Activated CD8-positive, alpha-beta T cell treated with anti-CD3 and anti-CD28 coated beads for 36 hours (primary cell): ENCODE measurements around the gene CXCL16. TPM values are rescaled to one million over a fixed set of nuclear protein-coding genes. Genes with fewer than 3 reads are reported as not detected.

ENCODE experiments used
- ATAC-seq: fragments of 200-7000 bp; cut with Tn5 transposase; one replicate; pipeline ENCODE4 v1.10.0; 2021; ENCODE audit warnings: mild to moderate bottlenecking, moderate library complexity
- CTCF ChIA-PET: fragments of 350-600 bp; sonication (Branson Sonifier 250); formaldehyde crosslinking; loops from one replicate; lab custom pipeline; 2021; ENCODE audit warnings: antibody characterized with exemption; lab: Charles Lee
- POLR2A ChIA-PET: fragments of 350-600 bp; sonication (Branson Sonifier 250); formaldehyde crosslinking; loops from one replicate; lab custom pipeline; 2021; ENCODE audit warnings: antibody characterized with exemption; lab: Charles Lee
- DNase-seq: peaks from one replicate; pipeline ENCODE4 v3.0.0-alpha.2; 2020
- H3K27ac Mint-ChIP-seq: one replicate; pipeline ENCODE4 v1.8.0; 2021; ENCODE audit warnings: mild to moderate bottlenecking, mixed read lengths
- H3K27me3 Mint-ChIP-seq: one replicate; pipeline ENCODE4 v1.8.0; 2021; ENCODE audit warnings: mixed read lengths
- H3K36me3 Mint-ChIP-seq: one replicate; pipeline ENCODE4 v1.8.0; 2021; ENCODE audit warnings: low read depth, mixed read lengths
- H3K4me1 Mint-ChIP-seq: one replicate; pipeline ENCODE4 v1.8.0; 2021; ENCODE audit warnings: low read depth, mixed read lengths
- H3K4me3 Mint-ChIP-seq: one replicate; pipeline ENCODE4 v1.8.0; 2021; ENCODE audit warnings: mild to moderate bottlenecking, moderate library complexity, mixed read lengths
- H3K9me3 Mint-ChIP-seq: one replicate; pipeline ENCODE4 v1.8.0; 2021; ENCODE audit warnings: mixed read lengths
- CTCF ChIP-seq: fragments of 200-600 bp; IDR thresholded peaks from one replicate; pipeline ENCODE4 v1.8.0; 2022; ENCODE audit warnings: antibody characterized with exemption, mild to moderate bottlenecking
- intact Hi-C: fragments of 100-400 bp; cut with micrococcal nuclease; formaldehyde crosslinking; loops from one replicate; pipeline ENCODE4 v1.10.0; 2022
- total RNA-seq, 2 experiments: library from RNA; stranded (reverse); gene quantifications; one replicate each; pipeline ENCODE4 v1.2.3, GENCODE V29; 2021

Gene CXCL16
- total RNA-seq, 2 experiments from 2014 or later, result 2.0 to 2.5 TPM

GRCh38 chr17:4744999-4745969 is 5.6 kb upstream of the CXCL16 start:
- ATAC-seq (no peak), DNase-seq (no peak)
- ChIA-PET CTCF (no interaction called here), POLR2A (interaction anchor here (0.5 kb wide), 1 partner anchor 45 kb away, joined by 3 read pairs; no protein-coding TSS in a partner anchor)
- no peak for TF ChIP-seq CTCF
- peaks cover 7% of the 10 kb centered on the region for H3K27me3 Mint-ChIP-seq
- intact Hi-C loops, result no loop called here
- peaks cover 14% of the 10 kb centered on the region for H3K4me1 Mint-ChIP-seq
- H3K27ac Mint-ChIP-seq, result no peak overlapping the region
- H3K9me3 Mint-ChIP-seq, result no peaks in the 10 kb centered on the region
- H3K36me3 Mint-ChIP-seq, result no peaks in the 10 kb centered on the region
- no peak overlapping the region for H3K4me3 Mint-ChIP-seq

- Mint-ChIP-seq H3K4me1 (peaks cover 20% of the 10 kb centered on the region), H3K27me3 (peaks cover 11% of the 10 kb centered on the region), H3K4me3 (no peak overlapping the region), H3K36me3 (no peaks in the 10 kb centered on the region), H3K9me3 (no peaks in the 10 kb centered on the region), H3K27ac (no peak overlapping the region)
- intact Hi-C loops, result no loop called here
- CTCF ChIA-PET, result interaction anchor here (1.2 kb wide), 1 partner anchor 15 kb away, joined by 4 read pairs; no protein-coding TSS in a partner anchor
- TF ChIP-seq CTCF, result no peak
- DNase-seq (no peak), ATAC-seq (no peak)
- POLR2A ChIA-PET, result no interaction called here
These were observed 4.2 kb upstream of the CXCL16 start for GRCh38 chr17:4743898-4744297.

GRCh38 chr17:4743216-4743615 is 3.5 kb upstream of the CXCL16 start:
- H3K27ac Mint-ChIP-seq, result no peak overlapping the region
- ChIA-PET POLR2A (interaction anchor here (0.6 to 1.2 kb wide), 2 partner anchors 11 to 12 kb away, joined by 3 read pairs; partner anchors contain the start of gene MED11), CTCF (interaction anchor here (1.2 kb wide), 1 partner anchor 14 kb away, joined by 4 read pairs; no protein-coding TSS in a partner anchor)
- no peaks in the 10 kb centered on the region for H3K9me3 Mint-ChIP-seq
- H3K36me3 Mint-ChIP-seq, result no peaks in the 10 kb centered on the region
- intact Hi-C loops, result no loop called here
- no peak for DNase-seq
- no peak for ATAC-seq
- H3K27me3 Mint-ChIP-seq, result peaks cover 17% of the 10 kb centered on the region
- no peak overlapping the region for H3K4me3 Mint-ChIP-seq
- no peak for TF ChIP-seq CTCF
- H3K4me1 Mint-ChIP-seq, result peaks cover 24% of the 10 kb centered on the region

- Mint-ChIP-seq H3K36me3 (no peaks in the 10 kb centered on the region), H3K27ac (no peak overlapping the region), H3K4me3 (no peak overlapping the region), H3K27me3 (peaks cover 19% of the 10 kb centered on the region), H3K9me3 (no peaks in the 10 kb centered on the region), H3K4me1 (peaks cover 22% of the 10 kb centered on the region)
- ChIA-PET CTCF (interaction anchor here (0.6 kb wide), 1 partner anchor 175 kb away, joined by 3 read pairs; no protein-coding TSS in a partner anchor), POLR2A (interaction anchor here (0.6 to 1.2 kb wide), 2 partner anchors 10 to 12 kb away, joined by 3 read pairs; partner anchors contain the start of gene MED11)
- no peak for ATAC-seq
- intact Hi-C loops, result no loop called here
- TF ChIP-seq CTCF, result no peak
- no peak for DNase-seq
These were observed 2.9 kb upstream of the CXCL16 start for GRCh38 chr17:4742629-4743028.

- Mint-ChIP-seq H3K9me3 (no peaks in the 10 kb centered on the region), H3K4me3 (no peak overlapping the region), H3K27me3 (peaks cover 19% of the 10 kb centered on the region), H3K4me1 (peaks cover 19% of the 10 kb centered on the region), H3K36me3 (no peaks in the 10 kb centered on the region), H3K27ac (no peak overlapping the region)
- ChIA-PET POLR2A (no interaction called here), CTCF (interaction anchor here (0.6 kb wide), 1 partner anchor 175 kb away, joined by 3 read pairs; no protein-coding TSS in a partner anchor)
- ATAC-seq (no peak), DNase-seq (no peak)
- intact Hi-C loops, result no loop called here
- TF ChIP-seq CTCF, result no peak
These were observed 2.4 kb upstream of the CXCL16 start for GRCh38 chr17:4742133-4742532.
